Activated T-helper 1 cell treated with anti-CD3 and anti-CD28 coated beads, Interleukin-2, amount 50 U/mL, for 16 hours (primary cell): ENCODE data around the gene RTL1.

Source experiments
- DNase-seq, 2 donors: peaks; one replicate each; pipeline ENCODE4 v3.0.0-alpha.2; 2020; ENCODE audit warnings: low read depth in 1 of 2, low spot score in 1 of 2

RTL1 gene

GRCh38 chr14:100898935-100899883 lies 4.3 kb downstream of the RTL1 start:
- DNase-seq = no peak

- DNase-seq = no peak
Measured at GRCh38 chr14:100898465-100898864, 5.1 kb downstream of the RTL1 start.

- no peak for DNase-seq
Measured at GRCh38 chr14:100896369-100897060, 7.0 kb downstream of the RTL1 start.

- no peak for DNase-seq
Measured at GRCh38 chr14:100895411-100895810, 8.1 kb downstream of the RTL1 start.

- DNase-seq = no peak
Measured at GRCh38 chr14:100894416-100894815, 9.1 kb downstream of the RTL1 start.

- no peak for DNase-seq
Measured at GRCh38 chr14:100893760-100894159, 9.8 kb downstream of the RTL1 start.

- no peak for DNase-seq
Measured at GRCh38 chr14:100893228-100893601, 10.3 kb downstream of the RTL1 start.

GRCh38 chr14:100892496-100893227 lies 10.9 kb downstream of the RTL1 start:
- DNase-seq = no peak

GRCh38 chr14:100891501-100892445 lies 11.7 kb downstream of the RTL1 start:
- no peak for DNase-seq

- no peak for DNase-seq
Measured at GRCh38 chr14:100891051-100891450, 12.5 kb downstream of the RTL1 start.

- no peak for DNase-seq
Measured at GRCh38 chr14:100890061-100890850, 13.3 kb downstream of the RTL1 start.

- no peak for DNase-seq
Measured at GRCh38 chr14:100889641-100890040, 13.9 kb downstream of the RTL1 start.

GRCh38 chr14:100888789-100889315 lies 14.7 kb downstream of the RTL1 start:
- DNase-seq = no peak

GRCh38 chr14:100887728-100888335 lies 15.7 kb downstream of the RTL1 start:
- no peak for DNase-seq

- DNase-seq = no peak
Measured at GRCh38 chr14:100885617-100886016, 17.9 kb downstream of the RTL1 start.

- DNase-seq = no peak
Measured at GRCh38 chr14:100885196-100885595, 18.3 kb downstream of the RTL1 start.

- no peak for DNase-seq
Measured at GRCh38 chr14:100884456-100884855, 19.1 kb downstream of the RTL1 start.

- DNase-seq = no peak
Measured at GRCh38 chr14:100883789-100884101, 19.8 kb downstream of the RTL1 start.
